Measurements from ENCODE around the gene CEP128.

- no peak for TF ChIP-seq CTCF (IDR thresholded peaks at IDR 0.05; ENCODE audit: low read depth, low read length, poor library complexity, severe bottlenecking)
- no peak for TF ChIP-seq EZH2phosphoT487 (IDR thresholded peaks at IDR 0.05; ENCODE audit: borderline replicate concordance, low read length)
Measured at GRCh38 chr14:80572666-80573065, 368.9 kb downstream of the CEP128 start.
